Fibroblast of lung (primary cell): ENCODE measurements around the gene PLAAT4. TPM values are rescaled to one million over a fixed set of nuclear protein-coding genes. Genes with fewer than 3 reads are reported as not detected.

Experiments used
- DNase-seq, 2 donors: peaks; one replicate each; pipeline versions ENCODE4 v3.0.0 to v3.0.0-alpha.2; 2010; ENCODE audit warnings: low read depth in 2 of 2
- H2AFZ ChIP-seq: 2 replicates; pipeline ENCODE4 v1.5.1; 2012; ENCODE audit warnings: low read length, control low read depth, inconsistent platforms
- H3K27ac ChIP-seq: 2 replicates; pipeline ENCODE4 v1.5.1; 2011; ENCODE audit warnings: low read length, control low read depth; ENCODE audit not compliant: insufficient read depth
- H3K27me3 ChIP-seq: 2 replicates; pipeline ENCODE4 v1.5.1; 2011; ENCODE audit warnings: mild to moderate bottlenecking, low read length; ENCODE audit not compliant: control insufficient read depth, insufficient read depth
- H3K36me3 ChIP-seq: 2 replicates; pipeline ENCODE4 v1.5.1; 2011; ENCODE audit warnings: low read length; ENCODE audit not compliant: control insufficient read depth, insufficient read depth
- H3K4me1 ChIP-seq: 2 replicates; pipeline ENCODE4 v1.5.1; 2011; ENCODE audit warnings: low read length; ENCODE audit not compliant: control insufficient read depth, insufficient read depth; ENCODE audit errors: extremely low read depth
- H3K4me2 ChIP-seq: 2 replicates; pipeline ENCODE4 v1.5.1; 2011; ENCODE audit warnings: low read length, control low read depth; ENCODE audit not compliant: insufficient read depth; ENCODE audit errors: extremely low read depth
- H3K4me3 ChIP-seq, 4 experiments: fragments of 200-600 bp in 1 of 4; sonication (generic) in 1 of 4; replicated peaks in 1 of 4; 2 replicates each; pipeline ENCODE4 v1.5.1; 2011 to 2016; ENCODE audit warnings: low read length in 4 of 4, low read depth in 3 of 4, mild to moderate bottlenecking in 3 of 4, control low read depth in 2 of 4, inconsistent platforms in 1 of 4, mixed read lengths in 1 of 4; ENCODE audit not compliant: insufficient read depth in 1 of 4; ENCODE audit errors: control extremely low read depth in 1 of 4
- H3K79me2 ChIP-seq: 2 replicates; pipeline ENCODE4 v1.5.1; 2012; ENCODE audit warnings: mild to moderate bottlenecking, low read length, inconsistent platforms; ENCODE audit not compliant: control insufficient read depth, insufficient read depth
- H3K9ac ChIP-seq: 2 replicates; pipeline ENCODE4 v1.5.1; 2011; ENCODE audit warnings: mild to moderate bottlenecking, low read length, control low read depth; ENCODE audit not compliant: insufficient read depth
- H3K9me3 ChIP-seq: 2 replicates; pipeline ENCODE4 v1.5.1; 2012; ENCODE audit warnings: low read depth, low read length; ENCODE audit not compliant: control insufficient read depth, insufficient read depth
- H4K20me1 ChIP-seq: 2 replicates; pipeline ENCODE4 v1.5.1; 2011; ENCODE audit warnings: low read length; ENCODE audit not compliant: control insufficient read depth, insufficient read depth; ENCODE audit errors: extremely low read depth
- EZH2 ChIP-seq: IDR thresholded peaks from 2 replicates; pipeline ENCODE4 v1.5.1; 2012; ENCODE audit warnings: low read length, control low read depth, mild to moderate bottlenecking; ENCODE audit errors: missing control alignments
- polyA plus RNA-seq, 2 donors: library from polyadenylated mRNA; depleted of rRNA in 1 of 2; stranded (reverse) in 1 of 2; unstranded in 1 of 2; fragments of >200 nt; gene quantifications; 2 replicates each; pipeline ENCODE4 v1.2.1, GENCODE V29; 2011 to 2012; ENCODE audit warnings: missing spikeins in 1 of 2
- total RNA-seq: library from RNA; depleted of rRNA; stranded (reverse); fragments of >200 nt; gene quantifications from 2 replicates; pipeline ENCODE4 v1.2.1, GENCODE V29; 2014
- TF ChIP-seq, protein P1 (sequence below), 2 donors: IDR thresholded peaks in 1 of 2; conservative IDR thresholded peaks in 1 of 2; 1 replicate in 1 of 2; 2 replicates in 1 of 2; pipeline ENCODE4 v1.5.1; 2011 to 2012; ENCODE audit warnings: low read length in 2 of 2, control low read depth in 1 of 2, inconsistent platforms in 1 of 2, low read depth in 1 of 2, mild to moderate bottlenecking in 1 of 2

The PLAAT4 gene
- total and polyA plus RNA-seq, 2 donors (not counting 1 experiment from before 2014, with no cell fraction given): 47.4 to 85.7 TPM

DNA sequence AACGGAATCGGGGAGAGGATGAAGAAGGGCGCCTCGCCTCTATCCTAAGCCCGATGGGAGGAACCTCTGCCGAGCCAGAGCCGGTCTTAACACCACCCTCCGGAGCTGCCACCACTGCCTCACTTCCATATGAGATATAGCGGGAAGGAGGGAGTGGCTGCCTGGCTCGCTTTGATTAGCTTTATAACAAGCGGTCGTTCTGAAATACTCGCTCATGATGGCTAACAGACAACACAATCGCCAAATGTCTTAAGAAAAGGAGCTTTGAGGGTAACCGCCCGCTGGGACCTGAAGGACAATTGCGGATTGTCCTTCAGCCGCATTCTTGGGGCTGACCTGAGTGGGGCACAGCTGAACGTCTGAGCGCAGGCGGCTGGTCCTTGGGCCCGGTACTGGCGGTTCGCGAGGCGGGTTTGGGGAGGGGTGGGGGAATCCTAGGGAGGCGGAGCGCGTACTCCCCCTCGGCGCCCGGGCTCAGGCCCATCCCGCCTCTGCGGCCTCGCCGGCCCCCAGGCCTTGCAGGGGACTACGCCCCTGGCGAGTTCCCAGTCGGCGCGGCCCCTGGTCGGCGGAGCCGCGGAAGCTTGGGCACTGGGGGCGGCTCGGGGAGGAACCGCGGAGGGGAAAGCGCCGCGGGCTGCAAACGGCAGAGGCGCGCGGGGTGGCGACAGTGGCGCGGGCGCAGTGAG, 45.9 kb upstream of the PLAAT4 start, which contains the start of gene PLAAT5:
Gene PLAAT5 (minus strand): TSS at position 617 of the 689 bp plus-strand sequence. CDS start 133 bp downstream, at position 484.
- H3K4me1 ChIP-seq: no peaks in the 10 kb centered on the region
- H4K20me1 ChIP-seq: no peaks in the 10 kb centered on the region
- TF ChIP-seq, protein P1, sequence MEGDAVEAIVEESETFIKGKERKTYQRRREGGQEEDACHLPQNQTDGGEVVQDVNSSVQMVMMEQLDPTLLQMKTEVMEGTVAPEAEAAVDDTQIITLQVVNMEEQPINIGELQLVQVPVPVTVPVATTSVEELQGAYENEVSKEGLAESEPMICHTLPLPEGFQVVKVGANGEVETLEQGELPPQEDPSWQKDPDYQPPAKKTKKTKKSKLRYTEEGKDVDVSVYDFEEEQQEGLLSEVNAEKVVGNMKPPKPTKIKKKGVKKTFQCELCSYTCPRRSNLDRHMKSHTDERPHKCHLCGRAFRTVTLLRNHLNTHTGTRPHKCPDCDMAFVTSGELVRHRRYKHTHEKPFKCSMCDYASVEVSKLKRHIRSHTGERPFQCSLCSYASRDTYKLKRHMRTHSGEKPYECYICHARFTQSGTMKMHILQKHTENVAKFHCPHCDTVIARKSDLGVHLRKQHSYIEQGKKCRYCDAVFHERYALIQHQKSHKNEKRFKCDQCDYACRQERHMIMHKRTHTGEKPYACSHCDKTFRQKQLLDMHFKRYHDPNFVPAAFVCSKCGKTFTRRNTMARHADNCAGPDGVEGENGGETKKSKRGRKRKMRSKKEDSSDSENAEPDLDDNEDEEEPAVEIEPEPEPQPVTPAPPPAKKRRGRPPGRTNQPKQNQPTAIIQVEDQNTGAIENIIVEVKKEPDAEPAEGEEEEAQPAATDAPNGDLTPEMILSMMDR (conservative IDR thresholded peaks at IDR 0.05 in 1 of 2, IDR thresholded peaks at IDR 0.05 in 1 of 2; ENCODE audit: low read depth in 1 of 2, low read length in 2 of 2): no peak
- TF ChIP-seq EZH2: peak; percentile 71
- H3K4me3 ChIP-seq: peak within 1 kb of the TSS; percentile 27 to 58 (median 46)
- no peaks in the 10 kb centered on the region for H3K9me3 ChIP-seq
- H3K79me2 ChIP-seq: no peaks in the 10 kb centered on the region
- H2AFZ ChIP-seq: peak within 1 kb of the TSS; percentile 35
- peaks cover 25% of the 10 kb centered on the region for H3K27me3 ChIP-seq
- peak; percentile 15 to 37 for DNase-seq
- H3K9ac ChIP-seq: no peak within 1 kb of the TSS
- H3K36me3 ChIP-seq: no peaks in the 10 kb centered on the region
- H3K27ac ChIP-seq: no peak within 1 kb of the TSS
- H3K4me2 ChIP-seq: peak within 1 kb of the TSS; percentile 85

DNA sequence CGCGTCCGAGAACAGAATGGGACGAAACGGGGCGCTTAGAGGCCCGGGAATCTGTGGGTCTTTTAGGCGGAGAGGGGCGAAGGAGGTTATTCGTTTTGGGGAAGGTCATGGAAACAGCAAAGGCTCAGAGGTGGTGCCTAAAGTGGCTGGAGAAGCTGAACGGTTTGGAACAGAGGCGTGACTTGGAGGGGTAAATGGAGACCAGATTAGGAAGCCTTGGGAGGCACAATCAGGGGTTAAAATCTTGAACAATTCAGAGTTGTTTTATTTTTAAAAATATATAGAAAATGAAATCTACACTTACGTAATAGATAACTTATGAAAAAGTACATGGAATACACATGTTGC, 45.4 kb upstream of the PLAAT4 start:
- peak overlapping the region; percentile 85 for H3K4me2 ChIP-seq
- H3K27ac ChIP-seq: no peak overlapping the region
- H3K4me1 ChIP-seq: no peaks in the 10 kb centered on the region
- peak overlapping the region; percentile 35 for H2AFZ ChIP-seq
- H3K9ac ChIP-seq: no peak overlapping the region
- no peaks in the 10 kb centered on the region for H3K36me3 ChIP-seq
- peaks cover 25% of the 10 kb centered on the region for H3K27me3 ChIP-seq
- no peaks in the 10 kb centered on the region for H3K9me3 ChIP-seq
- H3K79me2 ChIP-seq: no peaks in the 10 kb centered on the region
- H3K4me3 ChIP-seq: peak overlapping the region; percentile 27 to 58 (median 46)
- TF ChIP-seq, protein P1 (conservative IDR thresholded peaks at IDR 0.05 in 1 of 2, IDR thresholded peaks at IDR 0.05 in 1 of 2; ENCODE audit: low read depth in 1 of 2, low read length in 2 of 2): no peak
- no peak for TF ChIP-seq EZH2
- H4K20me1 ChIP-seq: no peaks in the 10 kb centered on the region
- DNase-seq: no peak

DNA sequence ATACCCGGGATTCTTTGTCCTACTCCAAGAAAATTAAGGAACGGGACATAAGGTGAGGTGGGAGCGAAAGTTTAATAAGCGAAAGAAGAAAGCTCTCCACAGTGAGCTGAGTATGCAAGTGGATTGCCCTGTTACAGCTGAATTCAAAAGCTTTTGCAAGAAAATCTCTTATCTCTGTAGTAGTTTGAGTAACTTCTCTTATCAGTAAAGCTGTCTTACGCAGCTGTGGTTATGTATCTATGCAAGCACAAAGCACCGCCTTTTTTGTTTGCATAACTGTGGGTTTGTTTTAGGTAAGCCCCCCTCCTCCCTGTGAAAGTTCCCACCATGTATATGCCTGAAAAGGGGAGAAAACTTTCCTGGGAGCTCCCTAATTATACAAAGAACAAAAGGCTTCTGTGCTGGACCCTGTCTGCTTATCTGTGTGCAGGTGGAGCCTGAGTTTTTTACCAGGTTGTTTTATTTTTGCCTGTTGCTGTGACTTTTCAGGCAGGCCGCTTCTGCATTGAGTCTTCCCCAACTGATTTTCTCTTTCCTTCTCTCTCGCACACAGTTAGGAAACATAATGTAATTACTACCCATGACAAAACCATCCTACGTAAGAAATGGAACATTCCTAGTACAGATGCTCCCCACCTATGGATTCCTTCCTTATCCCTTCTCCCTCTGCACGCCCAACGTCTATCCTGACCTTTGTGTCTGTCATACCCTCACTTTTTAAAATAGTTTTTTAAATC, 44.8 kb upstream of the PLAAT4 start:
- Histone ChIP-seq H3K9me3 (no peaks in the 10 kb centered on the region), H3K4me2 (peak overlapping the region; percentile 85), H3K4me1 (no peaks in the 10 kb centered on the region), H4K20me1 (no peaks in the 10 kb centered on the region), H3K27ac (no peak overlapping the region), H2AFZ (no peak overlapping the region), H3K79me2 (no peaks in the 10 kb centered on the region), H3K4me3 (peak overlapping the region in 2 of 4 experiments; percentile 57 to 58), H3K36me3 (no peaks in the 10 kb centered on the region), H3K9ac (no peak overlapping the region), H3K27me3 (peaks cover 25% of the 10 kb centered on the region)
- TF ChIP-seq, protein P1 (conservative IDR thresholded peaks at IDR 0.05 in 1 of 2, IDR thresholded peaks at IDR 0.05 in 1 of 2; ENCODE audit: low read depth in 1 of 2, low read length in 2 of 2): no peak
- TF ChIP-seq EZH2: no peak
- DNase-seq: peak; percentile 58 to 84
